Thymus (tissue), 11 donors: ENCODE results near the gene TRAPPC3. TPM values are rescaled to one million over a fixed set of nuclear protein-coding genes. Genes with fewer than 3 reads are reported as not detected.

Source experiments
- DNase-seq, 9 donors: peaks; one replicate each; pipeline ENCODE4 v3.0.0-alpha.2; 2013; ENCODE audit warnings: low spot score in 9 of 9, low read depth in 6 of 9, missing footprints in 1 of 9
- H3K27ac ChIP-seq, 2 donors: one replicate each; pipeline ENCODE4 v1.5.1; 2013; ENCODE audit warnings: control low read depth in 1 of 2, low read depth in 1 of 2, low read length in 1 of 2, mild to moderate bottlenecking in 1 of 2, moderate library complexity in 1 of 2
- H3K27me3 ChIP-seq, 2 donors: one replicate each; pipeline ENCODE4 v1.5.1; 2013; ENCODE audit warnings: low read length in 1 of 2; ENCODE audit not compliant: control insufficient read depth in 2 of 2, insufficient read depth in 1 of 2
- H3K36me3 ChIP-seq, 2 donors: one replicate each; pipeline ENCODE4 v1.5.1; 2013; ENCODE audit warnings: low read length in 1 of 2, mild to moderate bottlenecking in 1 of 2, moderate library complexity in 1 of 2; ENCODE audit not compliant: control insufficient read depth in 2 of 2, insufficient read depth in 2 of 2
- H3K4me1 ChIP-seq, 2 donors: one replicate each; pipeline ENCODE4 v1.5.1; 2013; ENCODE audit warnings: low read length in 2 of 2; ENCODE audit not compliant: control insufficient read depth in 2 of 2, insufficient read depth in 2 of 2
- H3K4me3 ChIP-seq, 2 donors: one replicate each; pipeline ENCODE4 v1.5.1; 2013; ENCODE audit warnings: low read length in 2 of 2, control low read depth in 1 of 2, mild to moderate bottlenecking in 1 of 2
- H3K9me3 ChIP-seq, 2 donors: one replicate each; pipeline ENCODE4 v1.5.1; 2013; ENCODE audit warnings: low read length in 1 of 2, mild to moderate bottlenecking in 1 of 2; ENCODE audit not compliant: control insufficient read depth in 2 of 2, insufficient read depth in 1 of 2
- WGBS: extraction: QIAGEN DNeasy Blood & Tissue Kit; methylation state at CpG from one replicate; pipeline ENCODE4 v1.1.7; 2013; 5-methylcytosine and 5-hydroxymethylcytosine counted together
- polyA plus RNA-seq: library from polyadenylated mRNA; stranded (reverse); fragments of 200-250 nt; gene quantifications from one replicate; pipeline ENCODE4 v1.2.3, GENCODE V29; 2013
- total RNA-seq: library from RNA; stranded (reverse); fragments of 120-200 nt; gene quantifications from one replicate; pipeline ENCODE4 v1.2.4, GENCODE V29; 2013
- donor health status: healthy.

The TRAPPC3 gene
- total and polyA plus RNA-seq, 2 donors, result 73.6 to 77.7 TPM

DNA sequence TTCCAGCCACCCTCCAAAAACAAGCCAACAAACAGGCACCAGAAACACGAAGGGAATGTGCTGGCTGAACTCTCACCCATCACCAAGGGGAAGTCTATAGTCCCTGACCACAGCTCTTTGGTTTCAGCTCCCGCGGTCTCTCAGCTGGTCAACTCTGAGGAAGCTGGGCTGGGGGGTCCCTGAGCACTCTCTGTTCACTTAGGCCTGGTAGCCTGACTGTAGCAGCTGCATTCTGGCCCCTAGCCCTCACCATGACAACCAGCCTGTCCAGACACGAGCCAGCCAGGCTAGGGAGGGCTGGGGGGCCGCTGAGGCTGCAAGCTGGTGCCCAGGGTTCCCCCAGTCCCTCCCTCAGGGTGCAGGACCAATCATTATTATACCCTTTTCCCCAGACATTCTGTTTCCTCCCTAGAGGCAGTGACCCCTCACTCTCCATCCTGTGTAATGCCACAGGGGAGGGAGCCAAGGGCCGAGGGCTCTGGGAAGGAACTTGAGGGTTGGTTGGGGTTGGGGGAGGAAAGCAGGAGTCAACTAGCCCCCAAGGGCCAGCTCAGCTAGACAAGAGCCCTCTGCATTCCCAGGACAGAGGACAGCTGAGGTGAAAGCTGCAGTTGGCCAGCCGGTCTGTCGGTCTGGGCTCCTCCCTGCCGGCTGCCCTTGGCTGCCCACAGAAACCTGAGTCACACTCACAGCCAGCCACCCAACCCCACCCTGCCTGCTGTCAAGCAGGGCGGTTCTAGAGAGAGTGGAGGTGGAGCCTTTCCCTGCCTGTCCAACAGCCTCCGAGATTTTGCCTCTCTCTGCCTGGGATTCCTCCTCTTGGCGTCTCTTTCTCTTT, 1.2 kb upstream of the TRAPPC3 start:
- no peak overlapping the region for H3K4me3 ChIP-seq
- 47% methylated on average over 12 of the region's 12 CpGs for WGBS
- no peaks in the 10 kb centered on the region for H3K27me3 ChIP-seq

DNA sequence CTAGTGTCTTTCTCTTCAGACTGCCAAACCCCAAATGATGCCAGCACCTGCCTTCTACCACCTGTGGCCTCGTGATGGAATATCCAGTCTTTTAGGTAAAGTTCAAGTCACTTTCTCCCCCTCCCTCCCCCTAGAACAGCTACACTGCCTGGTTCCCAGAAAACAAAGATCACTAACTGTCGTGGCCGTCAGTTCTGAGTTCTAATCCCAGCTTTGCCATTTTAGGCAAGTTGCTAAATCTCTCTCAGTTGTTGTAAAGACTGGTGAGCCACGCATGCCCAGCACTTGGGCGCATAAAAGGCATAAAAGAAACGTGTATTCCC, 648 bp upstream of the TRAPPC3 start:
- no peak for DNase-seq
- H3K4me3 ChIP-seq, result no peak overlapping the region
- 68% methylated on average over 6 of the region's 6 CpGs for WGBS
- H3K36me3 ChIP-seq, result peaks cover 0 to 3% of the 10 kb centered on the region in 2 donors
- H3K9me3 ChIP-seq, result no peaks in the 10 kb centered on the region
- peaks cover 20 to 46% of the 10 kb centered on the region in 2 donors for H3K4me1 ChIP-seq
- no peaks in the 10 kb centered on the region for H3K27me3 ChIP-seq
- H3K27ac ChIP-seq, result peak overlapping the region; percentile 91 to 93

More for the DNA sequence above, 1.2 kb upstream of the TRAPPC3 start:
- Histone ChIP-seq H3K9me3 (no peaks in the 10 kb centered on the region), H3K4me1 (peaks cover 25 to 52% of the 10 kb centered on the region in 2 donors), H3K27ac (peak overlapping the region; percentile 91 to 93), H3K36me3 (peaks cover 0 to 3% of the 10 kb centered on the region in 2 donors)
- DNase-seq, result peak in 2 of 9 donors; percentile 40 to 65

DNA sequence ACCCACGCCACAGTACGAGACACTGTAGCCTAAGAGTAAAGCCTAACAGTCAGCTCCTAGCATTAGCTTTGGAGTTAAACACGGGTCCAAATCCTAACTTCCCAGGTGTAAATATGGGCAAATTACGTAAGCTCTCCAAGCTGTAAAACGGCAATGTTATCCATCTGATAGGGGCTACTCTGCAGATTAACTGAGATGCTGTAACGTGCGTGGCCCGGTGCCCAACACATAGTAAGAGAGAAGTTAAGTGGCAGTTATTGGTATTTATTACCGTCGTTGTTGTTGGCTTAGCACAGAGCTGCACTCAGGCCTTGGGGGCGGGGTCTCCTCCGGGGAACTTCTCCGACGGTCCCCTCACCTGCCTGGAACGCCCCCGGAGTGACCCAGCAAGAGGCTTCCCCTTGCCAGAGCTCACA, 457 bp downstream of the TRAPPC3 start:
- H3K9me3 ChIP-seq, result no peaks in the 10 kb centered on the region
- DNase-seq, result no peak
- H3K4me3 ChIP-seq, result peak overlapping the region; percentile 73 to 92
- H3K36me3 ChIP-seq, result peaks cover 3 to 4% of the 10 kb centered on the region in 2 donors
- peak overlapping the region; percentile 79 to 88 for H3K27ac ChIP-seq
- H3K4me1 ChIP-seq, result peaks cover 18 to 44% of the 10 kb centered on the region in 2 donors
- H3K27me3 ChIP-seq, result no peaks in the 10 kb centered on the region
- WGBS, result 8% methylated on average over 16 of the region's 16 CpGs

DNA sequence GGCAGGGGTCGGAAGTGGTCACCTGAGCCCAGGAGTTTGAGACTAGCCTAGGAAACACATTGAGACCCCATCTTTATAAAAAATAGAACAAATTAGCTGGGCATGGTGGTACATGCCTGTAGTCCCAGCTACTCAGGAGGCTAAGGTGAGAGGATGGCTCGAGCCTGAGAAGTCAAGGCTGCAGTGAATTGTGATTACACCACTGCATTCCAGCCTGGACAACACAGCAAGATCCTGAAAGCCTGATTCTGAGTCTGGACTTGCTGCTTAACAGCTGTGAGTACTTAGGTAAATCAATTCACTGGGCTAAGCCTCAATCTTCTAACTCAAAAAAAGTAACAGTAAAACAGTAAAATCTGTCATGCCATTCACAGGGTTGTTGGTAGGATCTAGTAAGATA, 4.9 kb downstream of the TRAPPC3 start:
- Histone ChIP-seq H3K4me1 (peaks cover 4 to 10% of the 10 kb centered on the region in 2 donors), H3K27ac (no peak overlapping the region), H3K9me3 (no peaks in the 10 kb centered on the region), H3K36me3 (peaks cover 13 to 15% of the 10 kb centered on the region in 2 donors), H3K27me3 (no peaks in the 10 kb centered on the region), H3K4me3 (no peak overlapping the region)
- WGBS, result 99% methylated on average over 2 of the region's 2 CpGs
- DNase-seq, result no peak

DNA sequence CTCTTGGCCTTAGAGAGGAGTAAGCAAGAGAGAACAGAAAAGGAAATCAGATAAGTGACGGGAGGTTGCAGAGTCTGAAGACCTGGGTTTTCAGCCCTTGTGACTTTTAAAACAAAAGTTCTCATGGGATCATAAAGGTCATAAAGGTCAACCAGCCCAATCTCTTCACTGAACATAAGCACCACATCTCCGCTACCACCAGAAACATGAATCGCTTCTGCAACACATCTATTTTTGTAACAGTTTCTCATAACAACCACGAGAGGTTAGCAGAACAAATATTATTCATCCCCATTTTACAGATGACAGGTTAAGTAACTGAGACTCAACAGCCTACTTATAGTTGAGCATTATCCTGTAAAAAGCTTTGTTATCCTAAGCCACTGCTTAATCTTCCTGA, 5.9 kb downstream of the TRAPPC3 start:
- Histone ChIP-seq H3K27ac (no peak overlapping the region), H3K4me3 (no peak overlapping the region), H3K36me3 (peaks cover 16 to 19% of the 10 kb centered on the region in 2 donors), H3K4me1 (peaks cover 4 to 5% of the 10 kb centered on the region in 2 donors), H3K27me3 (no peaks in the 10 kb centered on the region), H3K9me3 (no peaks in the 10 kb centered on the region)
- 97% methylated on average over 4 of the region's 4 CpGs for WGBS
- no peak for DNase-seq

DNA sequence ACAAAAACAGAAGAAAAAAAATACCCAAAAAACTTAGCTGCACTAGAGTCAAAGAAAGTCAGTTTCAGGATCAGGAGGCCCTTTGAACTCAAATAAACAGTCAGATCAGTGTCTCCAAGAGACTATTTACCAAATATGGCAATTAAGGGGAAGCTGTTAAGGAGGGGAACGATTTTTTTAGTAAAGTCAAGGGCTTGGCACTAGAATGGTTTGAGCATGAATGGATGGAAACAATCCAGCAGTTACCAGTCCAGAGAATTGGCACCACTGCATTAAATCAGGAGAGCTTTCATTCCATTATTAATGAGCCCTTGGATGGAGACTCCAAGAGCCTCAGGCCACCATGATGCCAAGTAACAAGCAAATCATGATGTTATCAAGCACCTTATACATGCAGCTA, 7.2 kb downstream of the TRAPPC3 start:
- 22% methylated on average over 1 of the region's 1 CpG for WGBS
- Histone ChIP-seq H3K36me3 (peaks cover 29 to 31% of the 10 kb centered on the region in 2 donors), H3K27ac (peak overlapping the region in 1 of 2 donors; percentile 3), H3K27me3 (no peaks in the 10 kb centered on the region), H3K4me1 (peaks cover 3 to 4% of the 10 kb centered on the region in 2 donors), H3K4me3 (no peak overlapping the region), H3K9me3 (no peaks in the 10 kb centered on the region)
- no peak for DNase-seq

DNA sequence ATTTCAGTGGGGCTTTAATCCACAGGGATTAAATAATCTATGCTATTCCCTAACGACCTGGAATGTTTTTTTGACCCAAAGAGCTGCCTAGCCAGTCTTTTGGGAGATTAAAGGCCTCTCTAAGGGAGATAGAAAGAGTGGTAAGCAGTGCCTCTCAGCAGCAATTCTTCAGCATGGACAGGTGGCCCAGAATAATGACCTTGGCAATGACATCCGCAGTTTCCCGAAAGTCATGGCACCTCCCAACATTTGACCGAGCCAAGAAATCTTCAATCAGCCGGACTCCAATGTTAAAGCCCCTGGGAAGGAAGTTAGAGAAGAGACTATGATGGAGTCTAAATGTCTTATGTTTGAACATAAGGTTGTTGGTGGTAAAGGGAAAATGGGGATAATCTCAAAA, 9.8 kb downstream of the TRAPPC3 start:
- H3K36me3 ChIP-seq, result peaks cover 36 to 44% of the 10 kb centered on the region in 2 donors
- H3K4me3 ChIP-seq, result no peak overlapping the region
- H3K27me3 ChIP-seq, result no peaks in the 10 kb centered on the region
- no peak for DNase-seq
- WGBS, result 97% methylated on average over 5 of the region's 5 CpGs
- H3K9me3 ChIP-seq, result no peaks in the 10 kb centered on the region
- peaks cover 3 to 4% of the 10 kb centered on the region in 2 donors for H3K4me1 ChIP-seq
- no peak overlapping the region for H3K27ac ChIP-seq

DNA sequence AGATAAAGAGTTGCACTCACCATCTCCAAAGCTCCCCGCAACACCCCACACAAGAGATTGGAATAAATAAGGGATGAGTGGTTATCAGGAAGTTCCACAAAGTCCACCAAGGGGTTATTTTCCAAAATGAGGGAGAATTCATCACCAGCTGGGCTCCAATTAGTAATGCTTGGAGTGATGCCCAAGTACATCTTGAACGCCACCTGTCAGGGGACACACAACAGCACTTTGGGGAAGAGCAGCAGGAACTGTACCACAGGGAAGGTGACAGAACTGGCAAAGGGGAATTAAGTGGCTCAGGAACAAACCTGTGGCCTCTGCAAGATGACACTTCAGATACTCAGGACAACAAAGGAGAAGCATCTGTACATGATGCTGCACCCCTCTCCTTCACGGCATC, 11.5 kb downstream of the TRAPPC3 start:
- Histone ChIP-seq H3K4me1 (peaks cover 3 to 4% of the 10 kb centered on the region in 2 donors), H3K9me3 (no peaks in the 10 kb centered on the region), H3K36me3 (peaks cover 36 to 42% of the 10 kb centered on the region in 2 donors), H3K4me3 (no peak overlapping the region), H3K27me3 (no peaks in the 10 kb centered on the region), H3K27ac (no peak overlapping the region)
- 97% methylated on average over 3 of the region's 3 CpGs for WGBS
- DNase-seq, result no peak

DNA sequence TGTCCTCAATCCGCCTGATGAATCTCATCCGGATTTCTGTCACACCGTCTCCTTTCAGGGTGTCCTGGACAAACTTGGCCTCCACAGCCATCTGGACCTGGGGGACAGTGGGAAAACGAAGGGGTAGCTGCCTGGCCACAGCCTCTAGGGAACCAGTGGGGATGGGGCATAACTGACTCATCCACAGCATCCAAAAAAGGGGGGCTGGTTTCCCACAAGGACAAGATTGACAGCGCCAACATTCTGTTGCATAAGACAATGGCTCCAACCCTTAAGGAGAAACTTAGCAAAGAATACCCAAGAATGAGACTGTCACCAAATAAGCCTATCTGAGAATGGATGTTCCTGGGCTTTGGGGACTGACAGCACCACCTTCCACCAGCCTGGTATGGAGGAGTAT, 12.1 kb downstream of the TRAPPC3 start:
- no peak for DNase-seq
- Histone ChIP-seq H3K4me3 (no peak overlapping the region), H3K9me3 (no peaks in the 10 kb centered on the region), H3K27ac (peak overlapping the region in 1 of 2 donors; percentile 37), H3K27me3 (no peaks in the 10 kb centered on the region), H3K4me1 (peaks cover 2 to 3% of the 10 kb centered on the region in 2 donors), H3K36me3 (peaks cover 36 to 42% of the 10 kb centered on the region in 2 donors)
- 78% methylated on average over 5 of the region's 5 CpGs for WGBS
